Breast epithelium (tissue), 3 donors: ENCODE data around the gene DYNC1H1.
"Not testable (repeated sequence)": the region's sequence is repeated elsewhere in the genome, so short reads cannot be mapped to it uniquely, and the experiment has no call there.

Experiments used
- CTCF ChIP-seq, 3 donors: fragments of 450-650 bp; IDR thresholded peaks; one replicate each; pipeline ENCODE4 v1.5.1; 2016 to 2017; ENCODE audit warnings: antibody characterized with exemption in 3 of 3, mild to moderate bottlenecking in 3 of 3, moderate library complexity in 3 of 3
- POLR2AphosphoS5 ChIP-seq, 3 donors: sonication (generic); formaldehyde crosslinking; IDR thresholded peaks; one replicate each; pipeline ENCODE4 v1.6.1; 2017; ENCODE audit warnings: antibody characterized with exemption in 3 of 3

GRCh38 chr14:102078361-102078791 is 114.0 kb downstream of the DYNC1H1 start:
- not testable (repeated sequence) for TF ChIP-seq CTCF, POLR2AphosphoS5 (IDR thresholded peaks at IDR 0.05)
